Activated CD8-positive, alpha-beta memory T cell treated with anti-CD3 and anti-CD28 coated beads, Interleukin-2, amount 10 ng/mL, durations not matched to agents 7 days and 5 days (primary cell): ENCODE measurements around the gene FCRLB. TPM values are rescaled to one million over a fixed set of nuclear protein-coding genes. Genes with fewer than 3 reads are reported as not detected.

Experiments used
- ATAC-seq: fragments of 150-1000 bp; cut with Tn5 transposase; one replicate; pipeline ENCODE4 v1.10.0; 2021; ENCODE audit warnings: moderate library complexity
- CTCF ChIA-PET: fragments of 350-600 bp; sonication (Branson Sonifier 250); formaldehyde crosslinking; loops from one replicate; lab custom pipeline; 2021; ENCODE audit warnings: antibody characterized with exemption; lab: Charles Lee
- DNase-seq: peaks from one replicate; pipeline ENCODE4 v3.0.0-alpha.2; 2020
- H3K27ac Mint-ChIP-seq: one replicate; pipeline ENCODE4 v1.8.0; 2021; ENCODE audit warnings: mild to moderate bottlenecking, mixed read lengths
- H3K27me3 Mint-ChIP-seq: one replicate; pipeline ENCODE4 v1.8.0; 2021; ENCODE audit warnings: mixed read lengths
- H3K36me3 Mint-ChIP-seq: one replicate; pipeline ENCODE4 v1.8.0; 2021; ENCODE audit warnings: mild to moderate bottlenecking, mixed read lengths
- H3K4me1 Mint-ChIP-seq: one replicate; pipeline ENCODE4 v1.8.0; 2021; ENCODE audit warnings: mixed read lengths
- H3K4me3 Mint-ChIP-seq: one replicate; pipeline ENCODE4 v1.8.0; 2021; ENCODE audit warnings: mild to moderate bottlenecking, moderate library complexity, mixed read lengths
- H3K9me3 Mint-ChIP-seq: one replicate; pipeline ENCODE4 v1.8.0; 2022; ENCODE audit warnings: low read depth, mixed read lengths
- total RNA-seq, 2 experiments: library from RNA; stranded (reverse); gene quantifications; one replicate each; pipeline ENCODE4 v1.2.3, GENCODE V29; 2021

Gene FCRLB
- total RNA-seq, 2 experiments from 2014 or later: 0.63 to 1.1 TPM

DNA sequence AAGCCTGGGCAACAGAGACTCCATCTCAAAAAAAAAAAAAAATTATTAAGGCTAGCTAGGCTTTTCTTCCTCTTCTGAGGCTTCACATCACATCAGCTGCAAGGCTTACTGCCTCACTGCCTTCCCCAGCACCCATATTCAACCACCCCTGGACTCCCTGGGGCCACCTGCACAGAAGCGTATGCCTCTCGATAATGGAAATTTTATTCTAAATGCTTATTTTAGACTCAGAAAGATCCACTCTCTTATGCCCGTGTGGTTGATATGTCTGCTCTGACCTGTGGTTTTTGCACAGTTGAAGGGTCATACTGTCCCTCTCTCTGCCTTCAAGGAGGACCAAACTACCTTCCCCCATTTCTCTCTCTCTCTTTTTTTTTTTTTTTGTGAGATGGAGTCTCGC, 15.8 kb upstream of the FCRLB start:
- CTCF ChIA-PET: interaction anchor here (0.6 to 1.4 kb wide), 2 partner anchors 15 to 24 kb away, joined by 3 to 4 read pairs; no protein-coding TSS in a partner anchor
- H3K4me1 Mint-ChIP-seq: no peaks in the 10 kb centered on the region
- ATAC-seq: no peak
- H3K27me3 Mint-ChIP-seq: peaks cover 21% of the 10 kb centered on the region
- no peaks in the 10 kb centered on the region for H3K9me3 Mint-ChIP-seq
- no peaks in the 10 kb centered on the region for H3K36me3 Mint-ChIP-seq
- no peak for DNase-seq
- H3K27ac Mint-ChIP-seq: no peak overlapping the region
- no peak overlapping the region for H3K4me3 Mint-ChIP-seq

DNA sequence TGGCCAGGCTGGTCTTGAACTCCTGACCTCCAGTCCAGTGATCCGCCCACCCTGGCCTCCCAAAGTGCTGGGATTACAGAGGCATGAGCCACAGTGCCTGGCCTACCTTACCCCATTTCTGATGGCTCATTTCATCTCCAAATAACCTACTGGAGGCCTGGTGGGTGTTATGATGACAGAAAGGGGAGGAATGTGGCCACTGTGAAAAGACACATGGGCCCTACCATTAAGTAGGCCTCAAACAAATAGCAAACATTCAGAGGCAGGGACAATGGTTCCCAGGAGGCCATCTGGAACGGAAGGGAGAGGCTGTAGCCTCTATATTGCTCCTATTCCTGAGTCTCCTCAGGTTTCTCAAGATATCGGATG, 15.2 kb upstream of the FCRLB start:
- no peak for ATAC-seq
- Mint-ChIP-seq H3K4me3 (no peak overlapping the region), H3K9me3 (no peaks in the 10 kb centered on the region), H3K27me3 (peaks cover 21% of the 10 kb centered on the region), H3K4me1 (no peaks in the 10 kb centered on the region), H3K27ac (no peak overlapping the region), H3K36me3 (no peaks in the 10 kb centered on the region)
- CTCF ChIA-PET: no interaction called here
- no peak for DNase-seq

DNA sequence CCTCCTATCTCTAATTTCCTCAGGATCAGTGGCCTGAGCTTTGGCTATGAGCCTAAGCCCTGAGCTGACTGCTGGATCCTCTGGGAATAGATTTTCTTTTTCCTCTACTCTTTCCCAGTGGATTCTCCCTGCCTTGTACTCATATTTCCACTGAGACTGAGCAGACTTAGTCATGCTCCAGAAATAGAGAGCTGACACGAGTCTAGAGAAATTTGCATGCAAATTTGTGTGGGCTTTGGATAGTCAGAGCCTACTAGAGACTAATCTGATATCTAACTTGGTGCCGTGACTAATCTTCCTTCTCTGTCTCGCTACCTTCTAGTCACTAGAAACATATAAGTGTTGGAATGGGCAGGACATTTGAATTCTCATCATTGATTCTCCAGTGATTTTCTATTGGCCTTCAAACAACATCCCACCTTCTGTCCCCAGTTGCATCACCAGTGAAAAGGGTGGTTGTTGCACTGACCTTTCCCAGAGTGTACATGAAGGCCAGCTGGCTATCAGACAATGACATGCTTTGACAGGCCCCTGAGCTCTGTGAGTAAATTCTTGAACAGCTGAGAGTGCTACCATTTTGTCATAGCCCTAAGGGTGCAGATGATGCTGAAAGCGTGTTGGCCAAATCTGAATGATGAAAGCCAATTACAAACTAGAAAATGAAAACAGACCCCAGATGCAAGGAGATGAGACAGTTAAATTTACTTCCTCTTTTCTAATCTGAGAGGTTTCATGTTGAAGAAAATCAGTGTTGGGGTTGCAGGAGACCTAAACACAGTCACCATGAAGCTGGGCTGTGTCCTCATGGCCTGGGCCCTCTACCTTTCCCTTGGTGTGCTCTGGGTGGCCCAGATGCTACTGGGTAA, 14.6 kb upstream of the FCRLB start, which contains the start of gene FCRLA:
Gene FCRLA, plus strand, starts transcription at position 748 of the 866 bp plus-strand sequence. Its CDS starts 36 bp downstream, at position 784.
- no peak for DNase-seq
- Mint-ChIP-seq H3K27me3 (peaks cover 20% of the 10 kb centered on the region), H3K9me3 (no peaks in the 10 kb centered on the region), H3K27ac (no peak within 1 kb of the TSS), H3K36me3 (no peaks in the 10 kb centered on the region), H3K4me3 (no peak within 1 kb of the TSS), H3K4me1 (no peaks in the 10 kb centered on the region)
- no peak for ATAC-seq
- CTCF ChIA-PET: interaction anchor here (0.8 kb wide), 1 partner anchor 219 kb away, joined by 3 read pairs; no protein-coding TSS in a partner anchor

DNA sequence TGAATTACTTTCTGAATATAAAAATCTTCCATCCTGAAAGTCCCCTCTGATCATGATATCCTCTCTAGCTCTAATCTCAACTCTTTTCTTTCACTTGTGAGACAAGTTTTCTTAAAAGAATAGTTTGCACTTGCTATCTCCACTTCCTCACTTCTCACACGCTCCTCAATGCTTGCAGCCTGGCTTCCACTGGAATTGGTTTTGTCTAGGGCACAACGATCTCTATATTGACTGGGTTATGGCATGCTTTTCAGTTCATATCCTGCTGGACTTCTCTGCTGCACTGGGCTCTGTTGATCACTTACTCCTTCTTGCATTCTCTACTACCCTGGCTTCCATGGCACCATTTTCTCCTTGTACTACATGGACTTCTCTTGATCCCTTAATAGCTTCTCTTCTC, 13.8 kb upstream of the FCRLB start:
- no peak for ATAC-seq
- Mint-ChIP-seq H3K36me3 (no peaks in the 10 kb centered on the region), H3K27ac (no peak overlapping the region), H3K4me3 (no peak overlapping the region), H3K27me3 (peaks cover 12% of the 10 kb centered on the region), H3K4me1 (no peaks in the 10 kb centered on the region), H3K9me3 (no peaks in the 10 kb centered on the region)
- DNase-seq: no peak
- CTCF ChIA-PET: interaction anchor here (0.8 kb wide), 1 partner anchor 220 kb away, joined by 3 read pairs; no protein-coding TSS in a partner anchor

DNA sequence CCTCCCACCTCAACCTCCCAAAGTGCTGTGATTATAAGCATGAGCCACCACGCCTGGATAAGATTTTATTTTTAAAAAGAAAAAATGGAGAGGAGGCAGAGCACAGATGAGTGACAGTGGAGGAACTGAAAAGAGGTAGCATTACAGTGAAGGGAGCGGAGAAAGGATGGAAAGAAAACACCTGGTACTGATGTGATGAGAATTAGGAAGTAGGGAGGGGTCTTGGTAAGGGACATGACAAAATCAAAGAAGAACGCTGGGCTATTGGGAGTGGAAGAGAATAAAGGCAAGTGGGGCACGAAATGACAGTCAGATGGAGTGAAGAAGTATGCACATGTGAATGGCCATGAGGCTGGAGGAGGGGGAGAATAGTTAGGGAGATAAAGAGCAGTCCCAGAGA, 12.0 kb upstream of the FCRLB start:
- DNase-seq (no peak), ATAC-seq (no peak)
- CTCF ChIA-PET: interaction anchor here (2.2 kb wide), 1 partner anchor 17 kb away, joined by 6 read pairs; no protein-coding TSS in a partner anchor
- Mint-ChIP-seq H3K27me3 (peaks cover 5% of the 10 kb centered on the region), H3K9me3 (no peaks in the 10 kb centered on the region), H3K36me3 (no peaks in the 10 kb centered on the region), H3K4me3 (no peak overlapping the region), H3K4me1 (no peaks in the 10 kb centered on the region), H3K27ac (no peak overlapping the region)

DNA sequence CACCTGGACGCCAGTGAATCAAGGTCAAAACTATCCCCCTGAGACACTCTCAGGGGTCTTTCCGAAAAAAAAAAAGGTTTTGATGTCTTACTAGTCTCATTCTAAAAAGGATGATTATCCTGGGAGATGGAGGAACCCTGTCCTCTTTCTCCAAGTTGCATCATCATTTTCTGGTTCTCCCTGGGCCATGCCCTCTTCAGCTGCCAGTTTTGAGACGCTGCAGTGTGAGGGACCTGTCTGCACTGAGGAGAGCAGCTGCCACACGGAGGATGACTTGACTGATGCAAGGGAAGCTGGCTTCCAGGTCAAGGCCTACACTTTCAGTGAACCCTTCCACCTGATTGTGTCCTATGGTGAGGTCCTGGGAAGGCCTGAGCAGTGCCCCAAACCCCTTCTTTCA, 10.8 kb upstream of the FCRLB start:
- CTCF ChIA-PET: interaction anchor here (2.2 kb wide), 1 partner anchor 16 kb away, joined by 6 read pairs; no protein-coding TSS in a partner anchor

DNA sequence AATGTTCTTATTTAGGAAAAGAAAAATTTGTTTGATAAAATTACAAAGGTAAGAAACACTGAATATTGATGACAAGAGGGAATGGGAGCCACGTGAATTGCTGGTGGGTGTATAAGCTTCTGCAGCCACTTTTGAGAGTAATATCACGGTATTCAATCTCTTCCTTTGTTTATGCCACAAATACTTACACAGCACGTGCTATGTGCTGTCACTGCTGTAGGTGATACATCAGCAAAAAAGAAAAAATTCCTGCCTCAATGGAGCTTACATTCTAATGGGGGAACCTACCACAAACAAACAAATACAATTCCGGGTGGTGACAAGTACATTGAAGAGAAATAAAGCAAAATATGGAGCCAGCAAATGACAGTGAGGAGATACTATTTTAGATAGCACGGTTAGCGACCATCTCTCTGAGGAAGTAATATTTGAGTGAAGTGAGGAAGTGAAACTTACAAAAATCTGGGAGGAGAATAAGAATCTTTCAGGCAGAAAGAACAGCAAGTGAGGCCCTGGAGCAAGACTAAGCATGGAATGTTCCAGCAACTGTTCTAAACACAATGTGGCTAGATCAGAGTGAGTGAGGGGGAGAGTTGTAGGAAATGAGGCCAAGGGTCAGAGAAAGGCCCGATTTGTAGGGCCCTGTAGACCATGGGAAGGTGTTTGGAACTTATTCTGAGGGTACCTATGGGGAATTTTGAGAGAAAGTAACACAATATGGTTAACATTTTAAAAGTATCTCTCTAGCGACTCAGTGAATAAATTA, 2.6 kb upstream of the FCRLB start:
- Mint-ChIP-seq H3K4me1 (peaks cover 21% of the 10 kb centered on the region), H3K27me3 (peaks cover 27% of the 10 kb centered on the region), H3K4me3 (no peak overlapping the region), H3K27ac (peak overlapping the region; percentile 61), H3K9me3 (no peaks in the 10 kb centered on the region), H3K36me3 (peaks cover 1% of the 10 kb centered on the region)
- no peak for ATAC-seq
- CTCF ChIA-PET: no interaction called here
- no peak for DNase-seq

More for the DNA sequence above, 10.8 kb upstream of the FCRLB start:
- H3K27ac Mint-ChIP-seq: no peak overlapping the region
- peaks cover 13% of the 10 kb centered on the region for H3K27me3 Mint-ChIP-seq
- no peak for DNase-seq
- H3K4me1 Mint-ChIP-seq: no peaks in the 10 kb centered on the region
- no peaks in the 10 kb centered on the region for H3K36me3 Mint-ChIP-seq
- no peak for ATAC-seq
- H3K9me3 Mint-ChIP-seq: no peaks in the 10 kb centered on the region
- no peak overlapping the region for H3K4me3 Mint-ChIP-seq

DNA sequence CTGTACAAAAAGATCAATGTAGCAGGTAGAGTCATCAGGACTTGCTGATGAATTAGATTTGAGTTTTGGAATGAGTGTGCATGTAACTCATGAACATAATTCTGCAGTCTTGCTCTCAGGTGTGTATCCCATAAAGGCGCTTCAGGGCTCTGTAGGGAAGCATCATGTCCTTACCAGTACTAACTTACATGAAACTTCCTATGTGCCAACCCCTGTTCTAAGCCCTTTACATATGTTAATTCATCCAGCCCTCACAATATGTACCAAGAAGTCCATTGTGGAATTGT, 2.1 kb upstream of the FCRLB start:
- no peaks in the 10 kb centered on the region for H3K9me3 Mint-ChIP-seq
- no peak for DNase-seq
- peaks cover 1% of the 10 kb centered on the region for H3K36me3 Mint-ChIP-seq
- CTCF ChIA-PET: no interaction called here
- no peak for ATAC-seq
- peaks cover 21% of the 10 kb centered on the region for H3K4me1 Mint-ChIP-seq
- H3K4me3 Mint-ChIP-seq: no peak overlapping the region
- peaks cover 30% of the 10 kb centered on the region for H3K27me3 Mint-ChIP-seq
- no peak overlapping the region for H3K27ac Mint-ChIP-seq

DNA sequence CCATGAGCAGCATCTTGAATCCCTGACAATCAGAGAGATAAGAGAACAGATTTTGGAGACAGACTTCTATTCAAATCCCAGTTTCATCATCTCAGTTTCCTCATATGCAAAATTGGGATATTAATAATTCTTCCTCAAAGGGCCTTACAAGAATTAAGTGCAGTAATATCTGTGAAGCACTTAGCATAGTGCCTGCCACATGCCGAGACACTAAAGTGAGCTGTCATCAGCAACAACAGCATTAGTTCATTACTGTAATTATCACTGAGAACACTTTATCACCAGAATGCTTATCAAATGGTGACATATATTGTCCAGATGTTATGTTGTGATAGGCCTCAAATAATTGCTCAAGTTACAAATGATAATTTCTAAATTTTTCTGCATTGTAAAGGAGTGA, 922 bp upstream of the FCRLB start:
- H3K4me1 Mint-ChIP-seq: peaks cover 22% of the 10 kb centered on the region
- no peak overlapping the region for H3K27ac Mint-ChIP-seq
- H3K27me3 Mint-ChIP-seq: peaks cover 31% of the 10 kb centered on the region
- H3K36me3 Mint-ChIP-seq: peaks cover 1% of the 10 kb centered on the region
- DNase-seq: no peak
- H3K4me3 Mint-ChIP-seq: no peak overlapping the region
- ATAC-seq: no peak
- no peaks in the 10 kb centered on the region for H3K9me3 Mint-ChIP-seq
- CTCF ChIA-PET: no interaction called here

DNA sequence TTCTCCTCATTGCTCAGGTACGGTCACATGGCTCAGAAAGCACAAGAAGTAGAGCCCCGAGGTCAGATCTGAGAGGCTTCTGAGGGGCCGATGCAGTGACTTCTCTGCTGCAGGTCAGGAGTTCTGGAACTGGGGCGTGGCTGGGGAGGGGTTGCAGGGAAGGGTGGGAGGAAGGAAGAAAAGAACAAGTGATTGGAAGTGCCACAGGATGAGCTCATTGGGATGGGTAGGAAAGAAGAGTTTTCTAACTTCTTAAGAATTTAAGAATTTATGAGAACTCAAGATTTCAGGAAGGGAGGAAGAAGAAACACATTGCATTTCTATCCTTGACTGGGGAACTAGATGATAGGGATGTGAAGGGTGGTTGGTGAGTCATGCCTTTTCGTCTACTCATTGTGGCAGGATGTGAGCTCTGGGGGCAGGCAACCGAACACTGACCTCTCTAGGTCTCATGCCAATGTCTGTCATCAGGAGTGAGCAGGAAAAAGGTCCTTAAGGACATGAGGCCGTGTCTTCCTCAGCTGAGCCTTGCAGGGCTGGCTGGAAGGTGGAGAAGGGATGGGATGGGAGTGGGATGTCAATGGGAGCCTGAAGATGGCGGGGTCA, 497 bp downstream of the FCRLB start:
- H3K27me3 Mint-ChIP-seq: peaks cover 37% of the 10 kb centered on the region

DNA sequence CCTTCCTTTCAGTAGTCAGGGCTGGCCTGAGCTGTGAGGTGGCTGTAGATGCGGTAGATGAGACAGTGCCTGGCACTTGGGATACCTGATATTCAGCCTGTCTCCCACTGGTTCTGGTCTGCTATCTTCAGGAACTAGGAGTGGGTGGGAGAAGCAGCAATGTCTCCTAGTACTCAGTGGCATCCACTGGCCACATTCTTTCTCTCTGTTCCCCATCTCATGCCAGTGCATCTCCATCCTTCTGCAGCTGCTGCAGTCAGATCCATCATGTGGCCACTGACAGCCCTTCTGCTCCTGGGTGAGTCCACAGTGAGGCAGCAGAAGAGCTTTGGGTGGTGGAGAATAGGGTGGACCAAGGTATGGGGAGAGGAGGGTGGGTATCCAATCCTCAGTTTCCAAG, 1.1 kb downstream of the FCRLB start:
- Mint-ChIP-seq H3K27me3 (peaks cover 34% of the 10 kb centered on the region), H3K4me3 (no peak overlapping the region), H3K27ac (no peak overlapping the region), H3K9me3 (no peaks in the 10 kb centered on the region), H3K4me1 (peaks cover 30% of the 10 kb centered on the region), H3K36me3 (peaks cover 1% of the 10 kb centered on the region)
- DNase-seq: no peak
- no peak for ATAC-seq
- CTCF ChIA-PET: no interaction called here

More for the DNA sequence above, 497 bp downstream of the FCRLB start:
- Mint-ChIP-seq H3K9me3 (no peaks in the 10 kb centered on the region), H3K4me3 (no peak overlapping the region), H3K36me3 (peaks cover 1% of the 10 kb centered on the region), H3K27ac (no peak overlapping the region), H3K4me1 (peaks cover 29% of the 10 kb centered on the region)
- DNase-seq (no peak), ATAC-seq (no peak)
- CTCF ChIA-PET: no interaction called here

DNA sequence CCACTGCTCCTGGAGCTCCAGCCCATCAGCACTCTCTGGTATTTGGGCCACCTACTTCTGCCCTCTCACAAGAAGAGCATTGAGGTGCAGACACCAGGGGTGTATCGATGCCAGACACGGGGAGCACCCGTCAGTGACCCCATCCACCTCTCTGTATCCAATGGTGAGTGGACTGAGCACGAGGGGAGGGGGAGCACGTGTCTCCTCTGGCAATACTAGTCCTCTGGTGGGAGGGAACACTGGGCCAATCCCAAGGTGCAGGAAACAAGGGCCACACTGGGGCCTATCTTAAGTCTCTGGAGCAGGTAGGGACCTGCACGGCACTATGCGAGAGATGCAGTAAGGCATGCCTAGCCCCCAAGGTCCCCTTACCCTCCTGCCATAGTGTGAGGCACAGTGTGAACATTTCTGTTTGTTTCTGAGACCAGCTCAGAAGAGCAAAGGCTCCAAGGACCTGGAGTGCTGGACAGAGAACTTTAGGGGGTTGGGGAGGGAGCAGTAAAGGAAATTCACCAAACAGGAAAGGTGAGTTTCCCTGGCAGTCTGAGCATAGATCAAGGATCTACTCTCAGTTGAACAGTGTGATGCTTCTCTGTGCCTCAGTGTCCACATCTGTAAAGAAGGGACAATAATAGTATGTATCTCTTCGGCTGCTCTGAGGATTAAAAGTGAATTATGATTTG, 2.3 kb downstream of the FCRLB start:
- ATAC-seq (no peak), DNase-seq (no peak)
- Mint-ChIP-seq H3K4me3 (no peak overlapping the region), H3K27ac (no peak overlapping the region), H3K36me3 (peaks cover 1% of the 10 kb centered on the region), H3K9me3 (no peaks in the 10 kb centered on the region), H3K27me3 (peaks cover 41% of the 10 kb centered on the region), H3K4me1 (peaks cover 39% of the 10 kb centered on the region)
- CTCF ChIA-PET: no interaction called here
